Uterus (tissue), 4 donors: ENCODE measurements around the gene PSMB10. TPM values are rescaled to one million over a fixed set of nuclear protein-coding genes. Genes with fewer than 3 reads are reported as not detected.

ENCODE experiments used
- DNase-seq, 2 donors: peaks; one replicate each; pipeline ENCODE4 v3.0.0-alpha.2; 2019 to 2020
- H3K27ac ChIP-seq, 2 donors: fragments of 200-600 bp; sonication (generic); 1 replicate in 1 of 2; 2 replicates in 1 of 2; pipeline ENCODE4 v1.5.1; 2016 to 2018
- H3K27me3 ChIP-seq, 2 donors: fragments of 200-600 bp; sonication (generic); one replicate each; pipeline ENCODE4 v1.5.1; 2018 to 2019; ENCODE audit warnings: control low read depth in 1 of 2
- H3K36me3 ChIP-seq, 2 donors: fragments of 200-600 bp; sonication (generic); one replicate each; pipeline ENCODE4 v1.5.1; 2019; ENCODE audit warnings: control low read depth in 1 of 2
- H3K4me1 ChIP-seq, 2 donors: fragments of 200-600 bp; sonication (generic); one replicate each; pipeline ENCODE4 v1.5.1; 2018 to 2019; ENCODE audit warnings: control low read depth in 1 of 2
- H3K4me3 ChIP-seq, 2 donors: fragments of 200-600 bp; sonication (generic); 1 replicate in 1 of 2; 2 replicates in 1 of 2; pipeline ENCODE4 v1.5.1; 2018 to 2019; ENCODE audit warnings: mild to moderate bottlenecking in 1 of 2
- H3K9me3 ChIP-seq, 2 donors: fragments of 200-600 bp; sonication (generic); one replicate each; pipeline ENCODE4 v1.5.1; 2019; ENCODE audit warnings: control low read depth in 1 of 2
- POLR2A ChIP-seq, 2 donors: fragments of 450-650 bp; IDR thresholded peaks; one replicate each; pipeline ENCODE4 v1.6.1; 2016; ENCODE audit warnings: antibody characterized with exemption in 2 of 2, mild to moderate bottlenecking in 1 of 2, moderate library complexity in 1 of 2
- intact Hi-C: fragments of 100-400 bp; cut with DNase I; formaldehyde crosslinking; loops from one replicate; pipeline ENCODE4 v1.15.1; 2023; ENCODE audit warnings: low total_unique reads
- total RNA-seq, 4 donors: library from RNA; depleted of rRNA in 3 of 4; stranded (reverse); fragments of >200 nt in 3 of 4; gene quantifications; one replicate each; pipeline versions ENCODE4 v1.1.0 to v1.2.4, GENCODE V29; 2014 to 2023
- TF ChIP-seq, protein P1 (sequence below), 4 experiments: fragments of 200-600 bp in 2 of 4; fragments of 450-650 bp in 2 of 4; sonication (generic) in 2 of 4; IDR thresholded peaks; one replicate each; pipeline ENCODE4 v1.5.1; 2016 to 2019; ENCODE audit warnings: antibody characterized with exemption in 4 of 4, mild to moderate bottlenecking in 2 of 4, moderate library complexity in 1 of 4
- donor health status: DM: yes; HTN: yes; CAD: no.

Gene PSMB10
- total RNA-seq, 4 donors from 2014 or later = 9.5 to 30.7 (median 15.3) TPM

GRCh38 chr16:67892899-67893742, 43.5 kb downstream of the PSMB10 start, which contains the start of gene PSKH1:
Gene PSKH1, plus strand, starts transcription at chr16:67893254. Its CDS starts 15,496 bp downstream, at chr16:67908750.
- Histone ChIP-seq H3K9me3 (no peaks in the 10 kb centered on the region), H3K36me3 (no peaks in the 10 kb centered on the region), H3K4me3 (peak within 1 kb of the TSS; percentile 93 to 94), H3K27me3 (no peaks in the 10 kb centered on the region), H3K4me1 (peaks cover 0 to 11% of the 10 kb centered on the region in 2 donors), H3K27ac (peak within 1 kb of the TSS; percentile 88 to 94)
- peak; percentile 96 to 97 for DNase-seq
- TF ChIP-seq, protein P1, sequence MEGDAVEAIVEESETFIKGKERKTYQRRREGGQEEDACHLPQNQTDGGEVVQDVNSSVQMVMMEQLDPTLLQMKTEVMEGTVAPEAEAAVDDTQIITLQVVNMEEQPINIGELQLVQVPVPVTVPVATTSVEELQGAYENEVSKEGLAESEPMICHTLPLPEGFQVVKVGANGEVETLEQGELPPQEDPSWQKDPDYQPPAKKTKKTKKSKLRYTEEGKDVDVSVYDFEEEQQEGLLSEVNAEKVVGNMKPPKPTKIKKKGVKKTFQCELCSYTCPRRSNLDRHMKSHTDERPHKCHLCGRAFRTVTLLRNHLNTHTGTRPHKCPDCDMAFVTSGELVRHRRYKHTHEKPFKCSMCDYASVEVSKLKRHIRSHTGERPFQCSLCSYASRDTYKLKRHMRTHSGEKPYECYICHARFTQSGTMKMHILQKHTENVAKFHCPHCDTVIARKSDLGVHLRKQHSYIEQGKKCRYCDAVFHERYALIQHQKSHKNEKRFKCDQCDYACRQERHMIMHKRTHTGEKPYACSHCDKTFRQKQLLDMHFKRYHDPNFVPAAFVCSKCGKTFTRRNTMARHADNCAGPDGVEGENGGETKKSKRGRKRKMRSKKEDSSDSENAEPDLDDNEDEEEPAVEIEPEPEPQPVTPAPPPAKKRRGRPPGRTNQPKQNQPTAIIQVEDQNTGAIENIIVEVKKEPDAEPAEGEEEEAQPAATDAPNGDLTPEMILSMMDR (IDR thresholded peaks at IDR 0.05) = peak in 2 of 4 experiments; percentile 2 to 19
- peak; percentile 74 to 93 for TF ChIP-seq POLR2A (IDR thresholded peaks at IDR 0.05)
- intact Hi-C loops = no loop called here

DNA sequence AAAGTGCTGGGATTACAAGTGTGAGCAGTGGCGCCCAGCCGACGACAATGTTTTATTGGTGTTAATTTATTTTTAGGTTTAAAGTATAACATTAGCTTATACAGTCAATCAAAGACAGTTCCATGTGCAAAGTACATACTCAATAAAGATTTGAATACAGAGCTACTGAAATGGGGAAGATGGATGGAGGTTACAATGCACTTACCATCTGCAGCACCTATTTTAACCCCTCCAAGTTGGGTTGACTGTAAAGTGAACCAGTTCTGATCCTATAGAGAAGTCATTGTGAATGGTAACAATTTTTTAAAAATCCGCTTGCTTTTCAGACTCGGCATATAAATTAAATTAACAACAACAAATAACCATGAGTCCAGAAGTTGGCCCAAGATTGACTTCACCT, 44.3 kb downstream of the PSMB10 start:
- TF ChIP-seq, protein P1 (IDR thresholded peaks at IDR 0.05) = no peak
- TF ChIP-seq POLR2A (IDR thresholded peaks at IDR 0.05) = no peak
- H3K4me3 ChIP-seq = peak overlapping the region; percentile 93 to 94
- peak overlapping the region; percentile 77 to 88 for H3K27ac ChIP-seq
- intact Hi-C loops = no loop called here
- H3K36me3 ChIP-seq = no peaks in the 10 kb centered on the region
- no peaks in the 10 kb centered on the region for H3K9me3 ChIP-seq
- H3K27me3 ChIP-seq = no peaks in the 10 kb centered on the region
- DNase-seq = no peak
- peaks cover 0 to 11% of the 10 kb centered on the region in 2 donors for H3K4me1 ChIP-seq

GRCh38 chr16:67888331-67888730, 48.3 kb downstream of the PSMB10 start:
- DNase-seq = no peak
- intact Hi-C loops = no loop called here
- TF ChIP-seq, protein P1 (IDR thresholded peaks at IDR 0.05) = no peak
- TF ChIP-seq POLR2A (IDR thresholded peaks at IDR 0.05) = no peak
- H3K27me3 ChIP-seq = no peaks in the 10 kb centered on the region
- H3K27ac ChIP-seq = no peak overlapping the region
- H3K9me3 ChIP-seq = no peaks in the 10 kb centered on the region
- H3K4me3 ChIP-seq = no peak overlapping the region
- H3K36me3 ChIP-seq = no peaks in the 10 kb centered on the region
- peaks cover 0 to 5% of the 10 kb centered on the region in 2 donors for H3K4me1 ChIP-seq

DNA sequence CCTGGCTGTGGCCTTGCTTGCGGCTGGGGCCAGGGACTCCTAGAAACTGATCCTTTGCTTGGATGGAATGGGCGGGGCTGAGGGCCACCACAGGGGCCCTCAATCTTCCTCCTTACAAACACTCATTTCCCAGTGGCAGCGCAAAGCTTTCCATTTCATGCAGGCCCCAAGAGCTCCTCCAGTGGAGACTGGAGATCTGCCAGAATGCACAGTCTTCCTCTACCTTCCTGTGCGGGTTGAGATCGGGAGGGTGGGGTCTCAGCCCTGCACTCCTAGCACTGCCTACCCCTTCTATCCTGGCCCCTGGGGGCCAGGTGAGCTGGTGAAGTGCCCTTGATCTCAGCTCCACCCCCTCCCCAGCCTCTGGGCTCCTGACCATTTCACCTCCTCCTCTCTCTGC, 50.3 kb downstream of the PSMB10 start:
- intact Hi-C loops = no loop called here
- no peak for TF ChIP-seq POLR2A (IDR thresholded peaks at IDR 0.05)
- TF ChIP-seq, protein P1 (IDR thresholded peaks at IDR 0.05) = no peak
- no peak overlapping the region for H3K27ac ChIP-seq
- no peak overlapping the region for H3K4me3 ChIP-seq
- H3K9me3 ChIP-seq = no peaks in the 10 kb centered on the region
- no peaks in the 10 kb centered on the region for H3K36me3 ChIP-seq
- H3K27me3 ChIP-seq = no peaks in the 10 kb centered on the region
- H3K4me1 ChIP-seq = peaks cover 0 to 5% of the 10 kb centered on the region in 2 donors
- DNase-seq = no peak

- no peaks in the 10 kb centered on the region for H3K27me3 ChIP-seq
- H3K4me1 ChIP-seq = peaks cover 0 to 5% of the 10 kb centered on the region in 2 donors
- H3K4me3 ChIP-seq = no peak overlapping the region
- TF ChIP-seq, protein P1 (IDR thresholded peaks at IDR 0.05) = no peak
- H3K36me3 ChIP-seq = no peaks in the 10 kb centered on the region
- intact Hi-C loops = no loop called here
- no peaks in the 10 kb centered on the region for H3K9me3 ChIP-seq
- DNase-seq = no peak
- no peak overlapping the region for H3K27ac ChIP-seq
Observed at GRCh38 chr16:67885976-67886375, 50.7 kb downstream of the PSMB10 start.
